HEK293 (cell line): ENCODE data around the gene RIN3.

Experiments used
- AEBP2 ChIP-seq: fragments of 450-650 bp; formaldehyde crosslinking; IDR thresholded peaks from 2 replicates; pipeline ENCODE4 v1.5.1; 2016; ENCODE audit warnings: missing biosample characterization, missing genetic modification characterization, borderline replicate concordance
- ATF2 ChIP-seq: fragments of 450-650 bp; formaldehyde crosslinking; IDR thresholded peaks from 2 replicates; pipeline ENCODE4 v1.5.1; 2016; ENCODE audit warnings: missing biosample characterization, missing genetic modification characterization, low read depth
- CTCF ChIP-seq: fragments of 450-650 bp; formaldehyde crosslinking; IDR thresholded peaks from 2 replicates; pipeline ENCODE4 v1.5.1; 2016; ENCODE audit warnings: missing biosample characterization, missing genetic modification characterization
- ELK4 ChIP-seq: IDR thresholded peaks from 2 replicates; pipeline ENCODE4 v1.6.1; 2011; ENCODE audit warnings: mild to moderate bottlenecking, low read depth, low read length, borderline replicate concordance
- MEIS1 ChIP-seq: sonication (generic); formaldehyde crosslinking; IDR thresholded peaks from 2 replicates; pipeline ENCODE4 v1.8.1; 2022; ENCODE audit warnings: missing genetic modification reagents, mild to moderate bottlenecking, borderline replicate concordance
- SETDB1 ChIP-seq: IDR thresholded peaks from one replicate; pipeline ENCODE4 v1.6.1; 2017; ENCODE audit warnings: mild to moderate bottlenecking, low read length, moderate library complexity, mixed read lengths; ENCODE audit not compliant: insufficient read length
- SP7 ChIP-seq: fragments of 450-650 bp; formaldehyde crosslinking; IDR thresholded peaks from 2 replicates; pipeline ENCODE4 v1.5.1; 2016; ENCODE audit warnings: missing biosample characterization, missing genetic modification characterization
- ZBTB20 ChIP-seq: fragments of 450-650 bp; formaldehyde crosslinking; IDR thresholded peaks from 2 replicates; pipeline ENCODE4 v1.5.1; 2016; ENCODE audit warnings: missing biosample characterization, missing genetic modification characterization
- ZBTB49 ChIP-seq: fragments of 450-650 bp; formaldehyde crosslinking; IDR thresholded peaks from 2 replicates; pipeline ENCODE4 v1.5.1; 2016; ENCODE audit warnings: missing biosample characterization, missing genetic modification characterization, low read depth
- ZNF157 ChIP-seq: fragments of 450-650 bp; formaldehyde crosslinking; IDR thresholded peaks from 2 replicates; pipeline ENCODE4 v1.5.1; 2016; ENCODE audit warnings: missing biosample characterization, missing genetic modification characterization
- ZNF311 ChIP-seq: fragments of 450-650 bp; formaldehyde crosslinking; IDR thresholded peaks from 2 replicates; pipeline ENCODE4 v1.5.1; 2017; ENCODE audit warnings: missing biosample characterization, missing genetic modification characterization, borderline replicate concordance
- ZNF449 ChIP-seq: fragments of 450-650 bp; formaldehyde crosslinking; IDR thresholded peaks from 2 replicates; pipeline ENCODE4 v1.5.1; 2017; ENCODE audit warnings: missing biosample characterization, mild to moderate bottlenecking, missing genetic modification characterization, moderate library complexity
- ZNF704 ChIP-seq: fragments of 450-650 bp; formaldehyde crosslinking; IDR thresholded peaks from 2 replicates; pipeline ENCODE4 v1.5.1; 2016; ENCODE audit warnings: missing biosample characterization, missing genetic modification characterization

GRCh38 chr14:92568621-92569479, 55.3 kb downstream of the RIN3 start:
- TF ChIP-seq ZNF157 (tag by site-specific recombination) (no peak), SETDB1 (no peak), ZNF704 (no peak), CTCF (tag by site-specific recombination) (no peak), AEBP2 (tag by site-specific recombination) (no peak), ZNF449 (tag by site-specific recombination) (no peak), MEIS1 (CRISPR knock-in tag) (no peak), ATF2 (no peak), ZBTB49 (tag by site-specific recombination) (no peak), ELK4 (no peak), ZNF311 (tag by site-specific recombination) (no peak), ZBTB20 (tag by site-specific recombination) (no peak), SP7 (no peak)
